ENCODE measurements around the gene MLIP. TPM values are rescaled to one million over a fixed set of nuclear protein-coding genes. Genes with fewer than 3 reads are reported as not detected.

The MLIP gene
- total and polyA plus RNA-seq, 9 donors = 21.6 to 56.2 (median 41.0) TPM

GRCh38 chr6:54134935-54135334, 23.7 kb downstream of the MLIP start:
- Histone ChIP-seq H3K4me3 (ENCODE audit: low read length) (no peak overlapping the region), H3K27me3 (ENCODE audit: control insufficient read depth, insufficient read depth, low read length) (no peaks in the 10 kb centered on the region), H3K36me3 (ENCODE audit: control insufficient read depth, insufficient read depth, low read length) (peaks cover 5% of the 10 kb centered on the region), H3K27ac (ENCODE audit: low read length) (no peak overlapping the region), H3K4me1 (ENCODE audit: control insufficient read depth, insufficient read depth, low read length) (no peaks in the 10 kb centered on the region), H3K9me3 (replicated peaks; ENCODE audit: control insufficient read depth, low read depth, low read length) (no peaks in the 10 kb centered on the region)
- WGBS (ENCODE audit: insufficient coverage) = no CpG with 5 or more reads among the region's 2 CpGs
- no peak for DNase-seq

GRCh38 chr6:54135665-54136369, 24.6 kb downstream of the MLIP start:
- no peak overlapping the region for H3K4me3 ChIP-seq (ENCODE audit: low read length)
- no peaks in the 10 kb centered on the region for H3K4me1 ChIP-seq (ENCODE audit: control insufficient read depth, insufficient read depth, low read length)
- H3K27me3 ChIP-seq (ENCODE audit: control insufficient read depth, insufficient read depth, low read length) = no peaks in the 10 kb centered on the region
- no peak overlapping the region for H3K27ac ChIP-seq (ENCODE audit: low read length)
- DNase-seq = peak; percentile 22
- H3K9me3 ChIP-seq (replicated peaks; ENCODE audit: control insufficient read depth, low read depth, low read length) = no peaks in the 10 kb centered on the region
- no CpG with 5 or more reads among the region's 2 CpGs for WGBS (ENCODE audit: insufficient coverage)
- peaks cover 5% of the 10 kb centered on the region for H3K36me3 ChIP-seq (ENCODE audit: control insufficient read depth, insufficient read depth, low read length)

GRCh38 chr6:54138795-54139194, 27.6 kb downstream of the MLIP start:
- H3K4me3 ChIP-seq (ENCODE audit: low read length) = no peak overlapping the region
- H3K9me3 ChIP-seq (replicated peaks; ENCODE audit: control insufficient read depth, low read depth, low read length) = no peaks in the 10 kb centered on the region
- no peak overlapping the region for H3K27ac ChIP-seq (ENCODE audit: low read length)
- H3K36me3 ChIP-seq (ENCODE audit: control insufficient read depth, insufficient read depth, low read length) = peaks cover 5% of the 10 kb centered on the region
- WGBS (ENCODE audit: insufficient coverage) = no CpG with 5 or more reads among the region's 1 CpG
- DNase-seq = no peak
- H3K27me3 ChIP-seq (ENCODE audit: control insufficient read depth, insufficient read depth, low read length) = no peaks in the 10 kb centered on the region
- H3K4me1 ChIP-seq (ENCODE audit: control insufficient read depth, insufficient read depth, low read length) = no peaks in the 10 kb centered on the region

GRCh38 chr6:54140811-54141210, 29.6 kb downstream of the MLIP start:
- DNase-seq = no peak
- no peak overlapping the region for H3K4me3 ChIP-seq (ENCODE audit: low read length)
- H3K4me1 ChIP-seq (ENCODE audit: control insufficient read depth, insufficient read depth, low read length) = no peaks in the 10 kb centered on the region
- peaks cover 5% of the 10 kb centered on the region for H3K36me3 ChIP-seq (ENCODE audit: control insufficient read depth, insufficient read depth, low read length)
- H3K27me3 ChIP-seq (ENCODE audit: control insufficient read depth, insufficient read depth, low read length) = no peaks in the 10 kb centered on the region
- H3K27ac ChIP-seq (ENCODE audit: low read length) = no peak overlapping the region
- H3K9me3 ChIP-seq (replicated peaks; ENCODE audit: control insufficient read depth, low read depth, low read length) = no peaks in the 10 kb centered on the region

GRCh38 chr6:54142889-54143519, 31.8 kb downstream of the MLIP start:
- 86% methylated on average over 3 of the region's 12 CpGs for WGBS (ENCODE audit: insufficient coverage)
- no peak for DNase-seq
- Histone ChIP-seq H3K4me1 (ENCODE audit: control insufficient read depth, insufficient read depth, low read length) (no peaks in the 10 kb centered on the region), H3K4me3 (ENCODE audit: low read length) (no peak overlapping the region), H3K27me3 (ENCODE audit: control insufficient read depth, insufficient read depth, low read length) (no peaks in the 10 kb centered on the region), H3K27ac (ENCODE audit: low read length) (no peak overlapping the region), H3K9me3 (replicated peaks; ENCODE audit: control insufficient read depth, low read depth, low read length) (no peaks in the 10 kb centered on the region), H3K36me3 (ENCODE audit: control insufficient read depth, insufficient read depth, low read length) (no peaks in the 10 kb centered on the region)

- Histone ChIP-seq H3K4me1 (ENCODE audit: control insufficient read depth, insufficient read depth, low read length) (no peaks in the 10 kb centered on the region), H3K4me3 (ENCODE audit: low read length) (no peak overlapping the region), H3K27me3 (ENCODE audit: control insufficient read depth, insufficient read depth, low read length) (no peaks in the 10 kb centered on the region), H3K9me3 (replicated peaks; ENCODE audit: control insufficient read depth, low read depth, low read length) (no peaks in the 10 kb centered on the region), H3K27ac (ENCODE audit: low read length) (no peak overlapping the region), H3K36me3 (ENCODE audit: control insufficient read depth, insufficient read depth, low read length) (no peaks in the 10 kb centered on the region)
- no CpG with 5 or more reads among the region's 1 CpG for WGBS (ENCODE audit: insufficient coverage)
- peak; percentile 68 for DNase-seq
These were observed 40.6 kb downstream of the MLIP start for GRCh38 chr6:54151861-54152260.

GRCh38 chr6:54156650-54157250, 45.5 kb downstream of the MLIP start:
- no peak overlapping the region for H3K4me3 ChIP-seq (ENCODE audit: low read length)

GRCh38 chr6:54157405-54157804, 46.2 kb downstream of the MLIP start:
- DNase-seq = no peak
- Histone ChIP-seq H3K27ac (ENCODE audit: low read length) (no peak overlapping the region), H3K9me3 (replicated peaks; ENCODE audit: control insufficient read depth, low read depth, low read length) (no peaks in the 10 kb centered on the region), H3K4me3 (ENCODE audit: low read length) (no peak overlapping the region), H3K27me3 (ENCODE audit: control insufficient read depth, insufficient read depth, low read length) (no peaks in the 10 kb centered on the region), H3K36me3 (ENCODE audit: control insufficient read depth, insufficient read depth, low read length) (no peaks in the 10 kb centered on the region), H3K4me1 (ENCODE audit: control insufficient read depth, insufficient read depth, low read length) (no peaks in the 10 kb centered on the region)

More at GRCh38 chr6:54156650-54157250, 45.5 kb downstream of the MLIP start:
- H3K4me1 ChIP-seq (ENCODE audit: control insufficient read depth, insufficient read depth, low read length) = no peaks in the 10 kb centered on the region
- H3K27ac ChIP-seq (ENCODE audit: low read length) = no peak overlapping the region
- no peaks in the 10 kb centered on the region for H3K27me3 ChIP-seq (ENCODE audit: control insufficient read depth, insufficient read depth, low read length)
- H3K36me3 ChIP-seq (ENCODE audit: control insufficient read depth, insufficient read depth, low read length) = no peaks in the 10 kb centered on the region
- no peak for DNase-seq
- H3K9me3 ChIP-seq (replicated peaks; ENCODE audit: control insufficient read depth, low read depth, low read length) = no peaks in the 10 kb centered on the region

GRCh38 chr6:54173089-54173488, 61.8 kb downstream of the MLIP start:
- Histone ChIP-seq H3K4me1 (ENCODE audit: control insufficient read depth, insufficient read depth, low read length) (no peaks in the 10 kb centered on the region), H3K36me3 (ENCODE audit: control insufficient read depth, insufficient read depth, low read length) (no peaks in the 10 kb centered on the region), H3K27ac (ENCODE audit: low read length) (no peak overlapping the region)

GRCh38 chr6:54179152-54179551, 67.9 kb downstream of the MLIP start:
- no peaks in the 10 kb centered on the region for H3K36me3 ChIP-seq (ENCODE audit: control insufficient read depth, insufficient read depth, low read length)
- no CpG with 5 or more reads among the region's 1 CpG for WGBS (ENCODE audit: insufficient coverage)
- no peaks in the 10 kb centered on the region for H3K27me3 ChIP-seq (ENCODE audit: control insufficient read depth, insufficient read depth, low read length)
- no peak overlapping the region for H3K27ac ChIP-seq (ENCODE audit: low read length)
- H3K9me3 ChIP-seq (replicated peaks; ENCODE audit: control insufficient read depth, low read depth, low read length) = no peaks in the 10 kb centered on the region
- DNase-seq = no peak
- no peak overlapping the region for H3K4me3 ChIP-seq (ENCODE audit: low read length)
- H3K4me1 ChIP-seq (ENCODE audit: control insufficient read depth, insufficient read depth, low read length) = no peaks in the 10 kb centered on the region

More at GRCh38 chr6:54173089-54173488, 61.8 kb downstream of the MLIP start:
- Histone ChIP-seq H3K9me3 (replicated peaks; ENCODE audit: control insufficient read depth, low read depth, low read length) (no peaks in the 10 kb centered on the region), H3K27me3 (ENCODE audit: control insufficient read depth, insufficient read depth, low read length) (no peaks in the 10 kb centered on the region), H3K4me3 (ENCODE audit: low read length) (no peak overlapping the region)
- DNase-seq = no peak
